ENCODE measurements around the gene WWOX.

- TF ChIP-seq EZH2 (IDR thresholded peaks at IDR 0.05; ENCODE audit: borderline replicate concordance, low read depth, low read length, poor library complexity, severe bottlenecking) = no peak
- TF ChIP-seq, protein P1, sequence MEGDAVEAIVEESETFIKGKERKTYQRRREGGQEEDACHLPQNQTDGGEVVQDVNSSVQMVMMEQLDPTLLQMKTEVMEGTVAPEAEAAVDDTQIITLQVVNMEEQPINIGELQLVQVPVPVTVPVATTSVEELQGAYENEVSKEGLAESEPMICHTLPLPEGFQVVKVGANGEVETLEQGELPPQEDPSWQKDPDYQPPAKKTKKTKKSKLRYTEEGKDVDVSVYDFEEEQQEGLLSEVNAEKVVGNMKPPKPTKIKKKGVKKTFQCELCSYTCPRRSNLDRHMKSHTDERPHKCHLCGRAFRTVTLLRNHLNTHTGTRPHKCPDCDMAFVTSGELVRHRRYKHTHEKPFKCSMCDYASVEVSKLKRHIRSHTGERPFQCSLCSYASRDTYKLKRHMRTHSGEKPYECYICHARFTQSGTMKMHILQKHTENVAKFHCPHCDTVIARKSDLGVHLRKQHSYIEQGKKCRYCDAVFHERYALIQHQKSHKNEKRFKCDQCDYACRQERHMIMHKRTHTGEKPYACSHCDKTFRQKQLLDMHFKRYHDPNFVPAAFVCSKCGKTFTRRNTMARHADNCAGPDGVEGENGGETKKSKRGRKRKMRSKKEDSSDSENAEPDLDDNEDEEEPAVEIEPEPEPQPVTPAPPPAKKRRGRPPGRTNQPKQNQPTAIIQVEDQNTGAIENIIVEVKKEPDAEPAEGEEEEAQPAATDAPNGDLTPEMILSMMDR (conservative IDR thresholded peaks at IDR 0.05; ENCODE audit: low read depth, low read length) = no peak
Observed at GRCh38 chr16:78926723-78927210, 827.3 kb downstream of the WWOX start.

Data from A673 (cell line).